GM12873 (cell line): ENCODE results near the gene STAT4.

ENCODE experiments used
- CTCF ChIP-seq: IDR thresholded peaks from 2 replicates; pipeline ENCODE4 v1.5.1; 2012; ENCODE audit warnings: low read depth, mild to moderate bottlenecking, moderate library complexity, low read length, control low read depth; ENCODE audit not compliant: insufficient read depth; ENCODE audit errors: missing control alignments

The STAT4 gene

GRCh38 chr2:191014653-191015020, 136.2 kb downstream of the STAT4 start:
- no peak for TF ChIP-seq CTCF

- peak; percentile 1 for TF ChIP-seq CTCF
Measured at GRCh38 chr2:191013932-191014652, 136.7 kb downstream of the STAT4 start, which contains the start of gene STAT1. Gene STAT1 (minus strand): TSS chr2:191014171. CDS start chr2:191010003, 4,168 bp downstream.

GRCh38 chr2:191013682-191013931, 137.2 kb downstream of the STAT4 start:
- TF ChIP-seq CTCF = peak; percentile 0

- no peak for TF ChIP-seq CTCF
Measured at GRCh38 chr2:191012845-191013681, 137.7 kb downstream of the STAT4 start.

- no peak for TF ChIP-seq CTCF
Measured at GRCh38 chr2:191012346-191012745, 138.4 kb downstream of the STAT4 start.

GRCh38 chr2:191010887-191011885, 139.6 kb downstream of the STAT4 start:
- no peak for TF ChIP-seq CTCF
